ENCODE results near the gene IRF3.

- TF ChIP-seq CTCF (IDR thresholded peaks at IDR 0.05; ENCODE audit: low read length) (no peak), EZH2 (IDR thresholded peaks at IDR 0.05; ENCODE audit: borderline replicate concordance, low read length) (no peak)
Measured at GRCh38 chr19:49653466-49653806, 12.2 kb downstream of the IRF3 start.

Measured in OCI-LY1 (cell line).